WTC11 (cell line): Measurements from ENCODE around the gene PSMD4.

Experiments used
- SP1 ChIP-seq: sonication (generic); formaldehyde crosslinking; conservative IDR thresholded peaks from 2 replicates; pipeline ENCODE4 v1.8.1; 2022; ENCODE audit warnings: missing genetic modification reagents
- TF ChIP-seq, protein P1 (sequence below): sonication (generic); formaldehyde crosslinking; IDR thresholded peaks from 2 replicates; pipeline ENCODE4 v1.8.1; 2023; ENCODE audit warnings: mild to moderate bottlenecking, moderate library complexity, missing genetic modification reagents
- TF ChIP-seq, protein P2 (sequence below): sonication (generic); formaldehyde crosslinking; IDR thresholded peaks from 2 replicates; pipeline ENCODE4 v1.8.1; 2023; ENCODE audit warnings: mild to moderate bottlenecking, missing genetic modification reagents, moderate library complexity

DNA sequence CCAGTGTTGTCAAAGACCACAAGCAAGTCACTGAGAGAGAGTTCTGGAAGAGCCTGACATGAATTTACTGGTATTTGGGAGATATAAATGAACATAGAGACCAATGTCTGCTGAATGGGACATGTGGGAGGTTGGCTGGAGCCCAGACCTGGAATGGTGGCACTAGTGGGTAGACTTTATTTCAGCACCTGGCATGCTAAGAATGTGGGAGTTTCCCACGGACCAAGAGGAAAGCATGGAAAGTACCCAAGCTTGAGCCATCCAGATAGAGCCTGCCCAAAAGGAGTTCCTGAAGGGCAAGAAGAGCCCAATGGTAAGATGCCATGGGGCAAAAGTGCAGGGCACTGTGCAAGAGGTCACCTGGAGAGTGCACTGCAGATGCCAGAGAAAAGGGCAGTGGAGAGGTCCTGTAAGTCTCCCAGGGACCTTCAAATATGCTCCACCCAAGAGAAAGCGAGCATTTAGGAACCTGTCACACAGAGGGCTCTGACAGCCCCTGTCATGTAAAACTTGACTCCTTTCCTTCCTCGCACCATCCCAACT, 19.5 kb downstream of the PSMD4 start:
- TF ChIP-seq, protein P1, sequence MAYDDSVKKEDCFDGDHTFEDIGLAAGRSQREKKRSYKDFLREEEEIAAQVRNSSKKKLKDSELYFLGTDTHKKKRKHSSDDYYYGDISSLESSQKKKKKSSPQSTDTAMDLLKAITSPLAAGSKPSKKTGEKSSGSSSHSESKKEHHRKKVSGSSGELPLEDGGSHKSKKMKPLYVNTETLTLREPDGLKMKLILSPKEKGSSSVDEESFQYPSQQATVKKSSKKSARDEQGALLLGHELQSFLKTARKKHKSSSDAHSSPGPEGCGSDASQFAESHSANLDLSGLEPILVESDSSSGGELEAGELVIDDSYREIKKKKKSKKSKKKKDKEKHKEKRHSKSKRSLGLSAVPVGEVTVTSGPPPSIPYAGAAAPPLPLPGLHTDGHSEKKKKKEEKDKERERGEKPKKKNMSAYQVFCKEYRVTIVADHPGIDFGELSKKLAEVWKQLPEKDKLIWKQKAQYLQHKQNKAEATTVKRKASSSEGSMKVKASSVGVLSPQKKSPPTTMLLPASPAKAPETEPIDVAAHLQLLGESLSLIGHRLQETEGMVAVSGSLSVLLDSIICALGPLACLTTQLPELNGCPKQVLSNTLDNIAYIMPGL (CRISPR knock-in tag), result no peak
- no peak for TF ChIP-seq SP1 (CRISPR knock-in tag)
- TF ChIP-seq, protein P2, sequence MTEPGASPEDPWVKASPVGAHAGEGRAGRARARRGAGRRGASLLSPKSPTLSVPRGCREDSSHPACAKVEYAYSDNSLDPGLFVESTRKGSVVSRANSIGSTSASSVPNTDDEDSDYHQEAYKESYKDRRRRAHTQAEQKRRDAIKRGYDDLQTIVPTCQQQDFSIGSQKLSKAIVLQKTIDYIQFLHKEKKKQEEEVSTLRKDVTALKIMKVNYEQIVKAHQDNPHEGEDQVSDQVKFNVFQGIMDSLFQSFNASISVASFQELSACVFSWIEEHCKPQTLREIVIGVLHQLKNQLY (CRISPR knock-in tag), result no peak
